GM19467 (cell line): ENCODE results near the gene UBE2J1.
"Not testable (repeated sequence)": the region's sequence is repeated elsewhere in the genome, so short reads cannot be mapped to it uniquely, and the experiment has no call there.

Source experiments
- ATAC-seq: cut with Tn5 transposase; IDR thresholded peaks from one replicate; pipeline ENCODE4 v1.9.1; 2021; ENCODE audit warnings: mild to moderate bottlenecking, moderate library complexity; ENCODE audit not compliant: unreplicated experiment

The UBE2J1 gene

GRCh38 chr6:89295116-89295515 is 57.4 kb downstream of the UBE2J1 start:
- ATAC-seq, result not testable (repeated sequence)

GRCh38 chr6:89291256-89291819 is 61.2 kb downstream of the UBE2J1 start:
- no peak for ATAC-seq

- no peak for ATAC-seq
Observed at GRCh38 chr6:89290401-89291155, 61.9 kb downstream of the UBE2J1 start.

GRCh38 chr6:89289710-89290109 is 62.8 kb downstream of the UBE2J1 start:
- ATAC-seq, result no peak

- ATAC-seq, result no peak
Observed at GRCh38 chr6:89287351-89288028, 65.0 kb downstream of the UBE2J1 start.

- no peak for ATAC-seq
Observed at GRCh38 chr6:89286516-89286915, 66.0 kb downstream of the UBE2J1 start.

GRCh38 chr6:89284963-89285735 is 67.4 kb downstream of the UBE2J1 start:
- no peak for ATAC-seq

GRCh38 chr6:89284081-89284480 is 68.4 kb downstream of the UBE2J1 start:
- ATAC-seq, result no peak

- no peak for ATAC-seq
Observed at GRCh38 chr6:89282749-89283148, 69.8 kb downstream of the UBE2J1 start.

GRCh38 chr6:89281779-89282246 is 70.7 kb downstream of the UBE2J1 start:
- ATAC-seq, result peak; percentile 97

GRCh38 chr6:89278956-89279355 is 73.6 kb downstream of the UBE2J1 start:
- no peak for ATAC-seq
